ENCODE measurements around the gene PSMB5. TPM values are rescaled to one million over a fixed set of nuclear protein-coding genes. Genes with fewer than 3 reads are reported as not detected.

PSMB5 gene
- total RNA-seq, 1 donor from 2014 or later: 92.8 TPM

GRCh38 chr14:23009939-23010726, 24.6 kb downstream of the PSMB5 start, which contains the start of gene C14orf93:
Gene C14orf93 (minus strand): TSS chr14:23010143. CDS start chr14:22999023, 11,120 bp downstream.
- H3K4me3 ChIP-seq: peak within 1 kb of the TSS; percentile 47 to 62
- no peaks in the 10 kb centered on the region for H3K27me3 ChIP-seq
- peaks cover 18% of the 10 kb centered on the region for H3K4me1 ChIP-seq
- no peaks in the 10 kb centered on the region for H3K9me3 ChIP-seq
- no peaks in the 10 kb centered on the region for H3K36me3 ChIP-seq
- DNase-seq (ENCODE audit: extremely low spot score in 2 of 2): no peak
- TF ChIP-seq CTCF (IDR thresholded peaks at IDR 0.05) (no peak), POLR2AphosphoS5 (IDR thresholded peaks at IDR 0.05; ENCODE audit: insufficient read depth in 1 of 2, low read depth in 1 of 2) (peak; percentile 23 to 25), POLR2A (IDR thresholded peaks at IDR 0.05) (peak in 1 of 2 donors; percentile 53)
- intact Hi-C loops (cut with DNase I): loop anchor here (5.0 kb wide), 1 partner anchor 1397 kb away; no protein-coding TSS in a partner anchor
- H3K27ac ChIP-seq: peak within 1 kb of the TSS; percentile 83

GRCh38 chr14:23009483-23009938, 25.2 kb downstream of the PSMB5 start:
- Histone ChIP-seq H3K27me3 (no peaks in the 10 kb centered on the region), H3K27ac (peak overlapping the region; percentile 83), H3K4me3 (peak overlapping the region; percentile 47 to 62), H3K36me3 (no peaks in the 10 kb centered on the region), H3K9me3 (no peaks in the 10 kb centered on the region), H3K4me1 (peaks cover 18% of the 10 kb centered on the region)
- intact Hi-C loops (cut with DNase I): loop anchor here (5.0 kb wide), 1 partner anchor 1398 kb away; no protein-coding TSS in a partner anchor
- TF ChIP-seq CTCF (IDR thresholded peaks at IDR 0.05) (no peak), POLR2AphosphoS5 (IDR thresholded peaks at IDR 0.05; ENCODE audit: insufficient read depth in 1 of 2, low read depth in 1 of 2) (no peak), POLR2A (IDR thresholded peaks at IDR 0.05) (no peak)
- DNase-seq (ENCODE audit: extremely low spot score in 2 of 2): no peak

- Histone ChIP-seq H3K36me3 (no peaks in the 10 kb centered on the region), H3K4me1 (peaks cover 18% of the 10 kb centered on the region), H3K4me3 (no peak overlapping the region), H3K9me3 (no peaks in the 10 kb centered on the region), H3K27ac (peak overlapping the region; percentile 83), H3K27me3 (no peaks in the 10 kb centered on the region)
- intact Hi-C loops (cut with DNase I): loop anchor here (5.0 kb wide), 1 partner anchor 1398 kb away; no protein-coding TSS in a partner anchor
- no peak for TF ChIP-seq POLR2AphosphoS5 (IDR thresholded peaks at IDR 0.05; ENCODE audit: insufficient read depth in 1 of 2, low read depth in 1 of 2)
- no peak for TF ChIP-seq POLR2A (IDR thresholded peaks at IDR 0.05)
- TF ChIP-seq CTCF (IDR thresholded peaks at IDR 0.05): no peak
- no peak for DNase-seq (ENCODE audit: extremely low spot score in 2 of 2)
Measured at GRCh38 chr14:23008831-23009230, 25.9 kb downstream of the PSMB5 start.

- Histone ChIP-seq H3K4me1 (peaks cover 18% of the 10 kb centered on the region), H3K4me3 (peak overlapping the region; percentile 68 to 72), H3K27ac (peak overlapping the region; percentile 92), H3K36me3 (no peaks in the 10 kb centered on the region), H3K9me3 (no peaks in the 10 kb centered on the region), H3K27me3 (no peaks in the 10 kb centered on the region)
- intact Hi-C loops (cut with DNase I): loop anchor here (5.0 kb wide), 1 partner anchor 1401 kb away; no protein-coding TSS in a partner anchor
- DNase-seq (ENCODE audit: extremely low spot score in 2 of 2): peak in 1 of 2 donors; percentile 99
- no peak for TF ChIP-seq CTCF (IDR thresholded peaks at IDR 0.05)
- TF ChIP-seq POLR2A (IDR thresholded peaks at IDR 0.05): peak in 1 of 2 donors; percentile 90
- peak; percentile 94 to 98 for TF ChIP-seq POLR2AphosphoS5 (IDR thresholded peaks at IDR 0.05; ENCODE audit: insufficient read depth in 1 of 2, low read depth in 1 of 2)
Measured at GRCh38 chr14:23006544-23007419, 27.9 kb downstream of the PSMB5 start.
